Esophagus (tissue), 2 donors: ENCODE measurements around the gene SP5. TPM values are rescaled to one million over a fixed set of nuclear protein-coding genes. Genes with fewer than 3 reads are reported as not detected.
"Not testable (repeated sequence)": the region's sequence is repeated elsewhere in the genome, so short reads cannot be mapped to it uniquely, and the experiment has no call there.

Source experiments
- H3K27ac ChIP-seq, 2 donors: one replicate each; pipeline ENCODE4 v1.5.1; 2013; ENCODE audit warnings: low read depth in 2 of 2, mild to moderate bottlenecking in 2 of 2, inconsistent platforms in 1 of 2, low read length in 1 of 2, moderate library complexity in 1 of 2
- H3K27me3 ChIP-seq, 2 donors: one replicate each; pipeline ENCODE4 v1.6.1; 2013; ENCODE audit warnings: low read length in 2 of 2, control low read depth in 1 of 2, mild to moderate bottlenecking in 1 of 2; ENCODE audit not compliant: insufficient read depth in 2 of 2, control insufficient read depth in 1 of 2
- H3K36me3 ChIP-seq, 2 donors: one replicate each; pipeline ENCODE4 v1.6.1; 2013; ENCODE audit warnings: low read length in 1 of 2; ENCODE audit not compliant: control insufficient read depth in 2 of 2, insufficient read depth in 2 of 2
- H3K4me1 ChIP-seq, 2 donors: one replicate each; pipeline ENCODE4 v1.6.1; 2013; ENCODE audit warnings: low read length in 1 of 2; ENCODE audit not compliant: control insufficient read depth in 2 of 2, insufficient read depth in 2 of 2
- H3K4me3 ChIP-seq, 2 donors: one replicate each; pipeline ENCODE4 v1.5.1; 2013; ENCODE audit warnings: low read length in 2 of 2, mild to moderate bottlenecking in 2 of 2, low read depth in 1 of 2, moderate library complexity in 1 of 2
- H3K9me3 ChIP-seq, 2 donors: one replicate each; pipeline ENCODE4 v1.6.1; 2013; ENCODE audit warnings: mild to moderate bottlenecking in 2 of 2, low read depth in 1 of 2, low read length in 1 of 2, moderate library complexity in 1 of 2; ENCODE audit not compliant: control insufficient read depth in 2 of 2, insufficient read depth in 1 of 2
- WGBS, 2 donors: extraction: QIAGEN DNeasy Blood & Tissue Kit; methylation state at CpG; one replicate each; pipeline ENCODE4 v1.1.7; 2013; 5-methylcytosine and 5-hydroxymethylcytosine counted together
- polyA plus RNA-seq, 2 donors: library from polyadenylated mRNA; stranded (reverse); fragments of 200-250 nt; gene quantifications; one replicate each; pipeline ENCODE4 v1.2.3, GENCODE V29; 2013
- donor health status: healthy with polysubstance abuse.
- donor health status: Bipolar disorder and iron deficiency.

SP5 gene
- polyA plus RNA-seq, 2 donors, result 0.43 to 0.54 TPM

DNA sequence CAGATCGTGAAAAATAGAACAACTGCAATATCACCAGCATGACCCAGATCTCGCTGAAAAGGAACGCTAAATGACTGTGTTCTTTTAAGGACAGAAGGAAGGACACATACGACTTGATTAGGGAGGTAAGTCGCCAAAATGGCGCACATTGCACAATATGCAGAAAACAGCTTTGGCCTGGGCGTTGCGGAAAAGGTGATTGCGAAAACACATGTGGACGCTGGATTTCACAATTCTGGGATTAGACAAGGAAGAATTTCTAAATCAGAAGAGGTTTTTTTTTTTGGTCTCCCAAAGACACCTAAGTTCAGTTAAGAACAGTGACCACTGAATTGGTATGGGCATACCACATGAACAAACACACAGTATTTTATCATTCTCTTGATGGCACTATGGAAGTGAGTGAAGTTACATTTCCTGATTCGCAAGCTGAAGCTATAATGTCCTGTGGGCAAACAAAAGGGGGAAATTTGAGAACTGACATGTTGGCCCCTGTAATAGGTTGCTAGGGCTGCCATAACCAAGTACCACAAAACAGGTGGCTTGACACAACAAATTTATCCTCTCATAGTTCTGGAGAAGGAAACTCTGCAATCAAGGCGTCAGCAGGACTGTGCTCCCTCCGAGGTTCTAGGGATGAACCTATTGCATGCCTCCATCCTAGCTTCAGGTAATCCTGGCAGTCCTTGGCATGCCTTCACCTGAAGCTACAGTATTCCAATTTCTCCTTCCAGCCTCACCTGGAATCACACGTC, 29.3 kb downstream of the SP5 start:
- 83 to 91% methylated on average over 14 of the region's 14 CpGs for WGBS, 2 donors
- H3K9me3 ChIP-seq, result no peaks in the 10 kb centered on the region
- no peak overlapping the region for H3K4me3 ChIP-seq
- H3K27me3 ChIP-seq, result peaks cover 0 to 2% of the 10 kb centered on the region in 2 donors
- no peaks in the 10 kb centered on the region for H3K4me1 ChIP-seq
- H3K27ac ChIP-seq, result no peak overlapping the region
- H3K36me3 ChIP-seq, result no peaks in the 10 kb centered on the region

DNA sequence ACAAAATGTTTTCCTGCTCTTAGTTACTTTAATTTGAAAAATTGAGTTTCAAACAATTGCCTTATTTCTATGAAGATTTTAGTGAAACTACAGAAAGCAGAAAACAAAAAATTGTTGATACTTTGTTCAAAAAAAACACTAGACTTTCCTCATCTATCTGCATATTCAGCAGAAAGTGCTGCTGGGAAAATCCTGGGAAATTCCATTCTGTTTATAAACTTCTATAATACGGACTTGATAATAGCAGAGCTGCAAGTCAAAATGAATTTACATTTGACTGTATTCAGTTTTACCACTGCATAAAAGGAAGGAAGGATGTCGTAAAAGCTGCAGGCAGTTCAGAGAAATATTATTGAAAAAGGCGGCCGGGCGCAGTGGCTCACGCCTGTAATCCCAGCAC, 30.2 kb downstream of the SP5 start:
- WGBS, 2 donors, result 63 to 73% methylated on average over 6 of the region's 6 CpGs
- Histone ChIP-seq H3K36me3 (no peaks in the 10 kb centered on the region), H3K27ac (no peak overlapping the region), H3K4me1 (no peaks in the 10 kb centered on the region), H3K9me3 (no peaks in the 10 kb centered on the region), H3K27me3 (peaks cover 0 to 2% of the 10 kb centered on the region in 2 donors), H3K4me3 (no peak overlapping the region)

DNA sequence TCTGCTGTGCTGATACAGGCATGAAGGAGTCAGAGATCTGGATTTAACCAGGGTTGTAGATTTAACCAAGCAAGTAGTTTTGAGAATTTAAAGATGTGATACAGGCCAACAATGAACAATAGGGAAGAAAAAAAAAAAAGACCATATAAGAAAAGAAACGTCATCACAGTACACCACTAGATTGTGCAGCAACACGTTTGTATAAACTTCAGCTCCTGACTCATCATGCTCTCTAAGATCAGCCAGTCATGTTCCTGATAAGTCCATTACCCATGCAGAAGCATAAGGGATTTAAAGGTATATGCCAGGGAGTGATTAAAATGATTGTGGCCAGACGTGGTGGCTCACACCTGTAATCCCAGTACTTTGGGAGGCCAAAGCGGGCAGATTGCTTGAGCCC, 32.8 kb downstream of the SP5 start:
- H3K4me1 ChIP-seq, result no peaks in the 10 kb centered on the region
- no peaks in the 10 kb centered on the region for H3K9me3 ChIP-seq
- WGBS, 2 donors, result 44 to 48% methylated on average over 4 of the region's 4 CpGs

DNA sequence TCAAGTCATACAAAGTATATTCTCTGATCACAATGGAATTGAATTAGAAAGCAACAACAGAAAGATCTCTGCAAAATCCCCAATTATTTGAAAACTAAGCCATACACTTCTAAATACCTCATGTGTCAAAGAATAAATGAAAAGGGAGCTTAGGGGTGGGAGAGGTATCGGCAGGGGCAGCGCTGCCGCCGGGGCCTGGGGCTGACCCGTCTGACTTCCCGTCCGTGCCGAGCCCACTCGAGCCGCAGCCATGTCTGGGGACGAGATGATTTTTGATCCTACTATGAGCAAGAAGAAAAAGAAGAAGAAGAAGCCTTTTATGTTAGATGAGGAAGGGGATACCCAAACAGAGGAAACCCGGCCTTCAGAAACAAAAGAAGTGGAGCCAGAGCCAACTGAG, 36.4 kb downstream of the SP5 start:
- H3K27me3 ChIP-seq, H3K4me1 ChIP-seq, H3K27ac ChIP-seq, H3K9me3 ChIP-seq, H3K36me3 ChIP-seq, H3K4me3 ChIP-seq: not testable (repeated sequence)
- 92 to 94% methylated on average over 12 of the region's 12 CpGs for WGBS, 2 donors

More for the DNA sequence above, 32.8 kb downstream of the SP5 start:
- Histone ChIP-seq H3K27ac (no peak overlapping the region), H3K4me3 (no peak overlapping the region), H3K36me3 (no peaks in the 10 kb centered on the region), H3K27me3 (no peaks in the 10 kb centered on the region)

DNA sequence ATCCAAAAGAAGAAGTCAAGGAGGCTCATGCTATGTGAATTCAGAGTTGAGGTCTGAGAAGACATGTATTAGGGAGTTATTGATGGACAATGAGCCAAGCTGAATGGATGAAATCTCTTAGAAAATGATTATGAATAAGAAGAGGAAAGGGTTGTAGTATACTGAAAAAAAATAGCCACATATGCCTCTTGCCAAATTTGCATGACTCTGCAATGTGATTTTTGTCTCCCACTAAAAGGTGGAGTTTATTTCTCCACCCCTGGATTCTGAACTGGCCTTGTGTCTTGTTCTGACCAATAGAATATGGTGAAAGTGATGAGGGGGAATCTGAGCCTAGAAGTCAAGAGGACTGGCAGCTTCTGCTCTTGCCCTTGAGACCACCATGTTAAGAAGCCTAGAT, 46.4 kb downstream of the SP5 start:
- Histone ChIP-seq H3K9me3 (no peaks in the 10 kb centered on the region), H3K4me3 (no peak overlapping the region), H3K27ac (no peak overlapping the region), H3K36me3 (no peaks in the 10 kb centered on the region), H3K4me1 (no peaks in the 10 kb centered on the region), H3K27me3 (no peaks in the 10 kb centered on the region)

DNA sequence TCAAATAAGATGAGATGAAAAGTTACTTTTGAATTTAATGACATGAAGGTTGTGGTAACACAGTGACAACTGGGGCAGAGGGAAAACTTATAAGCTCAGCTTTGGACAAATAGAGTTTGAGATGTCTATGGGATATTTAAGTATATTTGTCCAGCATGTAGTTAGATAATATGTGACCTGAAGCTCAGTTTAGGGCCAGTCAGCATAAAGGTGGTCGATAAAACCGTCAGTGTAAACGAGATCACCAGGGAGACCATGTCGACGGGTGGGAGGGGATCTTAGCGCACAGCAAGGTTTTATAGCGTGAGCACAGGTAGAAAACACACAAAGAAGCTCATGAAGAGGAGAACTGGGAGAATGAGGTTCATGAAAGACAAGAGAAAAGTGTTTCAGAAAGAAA, 47.6 kb downstream of the SP5 start:
- Histone ChIP-seq H3K36me3 (no peaks in the 10 kb centered on the region), H3K9me3 (no peaks in the 10 kb centered on the region), H3K4me3 (no peak overlapping the region), H3K27me3 (no peaks in the 10 kb centered on the region), H3K4me1 (no peaks in the 10 kb centered on the region), H3K27ac (no peak overlapping the region)
- WGBS, 2 donors, result 78 to 82% methylated on average over 7 of the region's 7 CpGs

DNA sequence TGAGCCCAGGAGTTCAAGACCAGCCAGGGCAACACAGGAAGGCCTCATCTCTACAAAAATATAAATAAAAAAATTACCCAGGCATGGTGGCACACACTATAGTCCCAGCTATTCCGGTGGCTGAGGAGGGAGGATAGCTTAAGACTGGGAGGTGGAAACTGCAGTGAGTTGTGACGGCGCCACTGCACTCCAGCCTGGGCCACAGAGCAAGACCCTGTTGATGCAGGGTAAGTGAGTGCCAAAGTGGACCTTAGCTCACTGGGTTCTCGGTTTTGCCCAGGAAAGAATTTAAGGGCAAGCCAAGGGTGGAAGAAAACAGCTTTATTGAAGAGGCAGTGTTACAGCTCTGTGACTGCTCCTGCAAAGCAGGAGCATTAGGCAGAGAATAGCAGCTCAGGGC, 48.1 kb downstream of the SP5 start:
- no peaks in the 10 kb centered on the region for H3K36me3 ChIP-seq
- no peaks in the 10 kb centered on the region for H3K27me3 ChIP-seq
- H3K9me3 ChIP-seq, result no peaks in the 10 kb centered on the region
- H3K27ac ChIP-seq, result no peak overlapping the region
- H3K4me3 ChIP-seq, result no peak overlapping the region
- WGBS, 2 donors, result 91 to 93% methylated on average over 4 of the region's 4 CpGs
- no peaks in the 10 kb centered on the region for H3K4me1 ChIP-seq

DNA sequence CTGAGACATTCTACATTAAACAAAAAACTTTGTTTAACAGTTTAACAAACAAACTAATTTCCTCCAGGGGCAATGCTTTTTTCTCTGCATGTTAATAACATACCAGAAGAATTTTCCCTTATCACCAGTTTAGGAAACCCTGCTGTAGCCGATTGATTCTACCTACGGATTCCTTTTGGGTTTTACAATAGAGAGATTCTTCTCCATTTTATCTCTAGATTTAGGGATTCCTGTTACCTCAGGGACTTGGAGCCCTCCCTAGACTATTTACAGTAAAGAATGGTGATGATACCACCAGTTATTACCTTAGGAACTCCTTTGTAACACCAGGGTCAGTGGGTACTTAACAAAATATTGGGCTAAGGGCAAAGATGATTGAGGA, 49.7 kb downstream of the SP5 start:
- no peak overlapping the region for H3K4me3 ChIP-seq
- H3K27me3 ChIP-seq, result no peaks in the 10 kb centered on the region
- WGBS, 2 donors, result 35 to 41% methylated on average over 2 of the region's 2 CpGs
- H3K4me1 ChIP-seq, result no peaks in the 10 kb centered on the region
- no peaks in the 10 kb centered on the region for H3K36me3 ChIP-seq
- H3K9me3 ChIP-seq, result no peaks in the 10 kb centered on the region
- H3K27ac ChIP-seq, result no peak overlapping the region

DNA sequence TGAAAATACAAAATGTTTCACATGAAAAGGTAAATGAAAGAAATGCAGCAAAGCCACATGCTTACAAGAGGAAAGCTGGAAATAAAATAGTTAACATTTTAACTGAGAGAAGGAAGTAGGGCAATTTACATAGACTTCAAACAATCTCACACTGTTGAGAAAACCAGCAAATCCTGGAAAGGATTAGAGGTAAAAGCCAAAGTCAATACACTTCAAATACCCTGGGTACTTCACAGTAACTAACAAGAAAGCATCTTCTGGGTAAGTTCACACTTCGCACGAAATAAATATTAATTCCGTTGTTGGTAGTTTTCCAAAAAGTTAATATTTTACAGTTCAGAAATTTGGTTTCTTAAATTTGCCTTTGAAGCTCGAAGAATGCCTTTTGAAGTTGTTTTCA, 51.6 kb downstream of the SP5 start:
- H3K27me3 ChIP-seq, result no peaks in the 10 kb centered on the region
- no peak overlapping the region for H3K27ac ChIP-seq
- H3K36me3 ChIP-seq, result no peaks in the 10 kb centered on the region
- WGBS, 2 donors, result 23 to 27% methylated on average over 4 of the region's 4 CpGs
- no peak overlapping the region for H3K4me3 ChIP-seq
- H3K9me3 ChIP-seq, result no peaks in the 10 kb centered on the region
- H3K4me1 ChIP-seq, result peaks cover 3% of the 10 kb centered on the region in 2 donors
